HepG2 (cell line): ENCODE results near the gene ATF3. TPM values are rescaled to one million over a fixed set of nuclear protein-coding genes. Genes with fewer than 3 reads are reported as not detected.

ENCODE experiments used
- ATAC-seq: fragments of 200-7000 bp; cut with Tn5 transposase; 3 replicates; pipeline ENCODE4 v1.9.1; 2020; ENCODE audit warnings: mild to moderate bottlenecking, moderate library complexity
- BruUV-seq: library from RNA; stranded (reverse); fragments of 400-500 nt; replicated peaks from 2 replicates; lab custom pipeline; 2021; lab: Mats Ljungman, UMichigan
- CTCF ChIA-PET: fragments of 300-600 bp; formaldehyde crosslinking; extraction: SDS; loops from one replicate; lab custom pipeline; 2021; ENCODE audit warnings: low total read pairs, inconsistent platforms, low intra/inter-chr PET ratio; lab: Yijun Ruan, JAX
- POLR2A ChIA-PET: fragments of 350-600 bp; sonication (Branson Sonifier 250); formaldehyde crosslinking; loops from one replicate; lab custom pipeline; 2020; ENCODE audit warnings: antibody characterized with exemption, inconsistent platforms; lab: Yijun Ruan, JAX
- DNase-seq: peaks from one replicate; pipeline ENCODE4 v3.0.0-alpha.2; 2015; ENCODE audit warnings: low spot score
- FAIRE-seq: peaks from 3 replicates; lab custom pipeline; 2011; peaks lifted over from hg19 to GRCh38; lab: Jason Lieb, UNC
- H2AFZ ChIP-seq: one replicate; pipeline ENCODE4 v1.6.1; 2011; ENCODE audit warnings: low read length, inconsistent platforms
- H3K27ac ChIP-seq: fragments of 300-600 bp; 3 replicates; pipeline ENCODE4 v1.8.0; 2011; ENCODE audit warnings: mixed run types, mild to moderate bottlenecking, mixed read lengths, low read length, inconsistent platforms; ENCODE audit not compliant: insufficient read depth; ENCODE audit errors: extremely low read length
- H3K27me3 ChIP-seq, 2 experiments: fragments of 200-600 bp in 1 of 2; 2 replicates in 1 of 2; 3 replicates in 1 of 2; pipeline versions ENCODE4 v1.6.0 to v1.8.0; 2011; ENCODE audit warnings: low read length in 2 of 2, mild to moderate bottlenecking in 2 of 2, moderate library complexity in 2 of 2, inconsistent platforms in 1 of 2; ENCODE audit not compliant: insufficient read depth in 2 of 2, control insufficient read depth in 1 of 2
- H3K36me3 ChIP-seq, 2 experiments: fragments of 200-600 bp in 1 of 2; replicated peaks in 1 of 2; 2 replicates in 1 of 2; 3 replicates in 1 of 2; pipeline versions ENCODE4 v1.5.1 to v1.8.0; 2011; ENCODE audit warnings: low read length in 2 of 2, inconsistent platforms in 1 of 2; ENCODE audit not compliant: insufficient read depth in 2 of 2, control insufficient read depth in 1 of 2
- H3K4me1 ChIP-seq: 2 replicates; pipeline ENCODE4 v1.5.1; 2012; ENCODE audit warnings: low read length, inconsistent platforms; ENCODE audit not compliant: insufficient read depth
- H3K4me2 ChIP-seq: 2 replicates; pipeline ENCODE4 v1.6.0; 2011; ENCODE audit warnings: low read depth, low read length, inconsistent platforms
- H3K4me3 ChIP-seq, 3 experiments: fragments of 200-600 bp in 1 of 3; sonication (generic), shearing (Covaris generic) in 1 of 3; replicated peaks in 1 of 3; 2 replicates each; pipeline ENCODE4 v1.5.1; 2011 to 2016; ENCODE audit warnings: low read length in 3 of 3, inconsistent platforms in 2 of 3, low read depth in 2 of 3, mild to moderate bottlenecking in 2 of 3, control low read depth in 1 of 3, mixed read lengths in 1 of 3; ENCODE audit not compliant: insufficient read depth in 1 of 3
- H3K79me2 ChIP-seq: one replicate; pipeline ENCODE4 v1.6.1; 2011; ENCODE audit warnings: low read length, inconsistent platforms; ENCODE audit not compliant: insufficient read depth
- H3K9ac ChIP-seq: 2 replicates; pipeline ENCODE4 v1.6.0; 2011; ENCODE audit warnings: mild to moderate bottlenecking, low read depth, low read length, inconsistent platforms; ENCODE audit not compliant: insufficient read depth
- H3K9me3 ChIP-seq: 2 replicates; pipeline ENCODE4 v1.5.1; 2012; ENCODE audit warnings: mild to moderate bottlenecking, low read length
- H4K20me1 ChIP-seq: 2 replicates; pipeline ENCODE4 v1.6.0; 2011; ENCODE audit warnings: inconsistent platforms, mild to moderate bottlenecking, low read length, moderate library complexity; ENCODE audit not compliant: insufficient read depth
- BORCS8-MEF2B ChIP-seq: sonication (generic); formaldehyde crosslinking; IDR thresholded peaks from 2 replicates; pipeline ENCODE4 v1.8.0; 2022; ENCODE audit warnings: mild to moderate bottlenecking, missing genetic modification reagents
- BRD4 ChIP-seq: sonication (generic); formaldehyde crosslinking; IDR thresholded peaks from 2 replicates; pipeline ENCODE4 v1.4.0; 2020; ENCODE audit warnings: missing genetic modification reagents
- DR1 ChIP-seq: sonication (generic); formaldehyde crosslinking; IDR thresholded peaks from 2 replicates; pipeline ENCODE4 v1.8.0; 2021; ENCODE audit warnings: mild to moderate bottlenecking, missing genetic modification reagents, inconsistent platforms
- EZH2 ChIP-seq: conservative IDR thresholded peaks from 2 replicates; pipeline ENCODE4 v1.6.1; 2012; ENCODE audit warnings: mild to moderate bottlenecking, low read depth, low read length, moderate library complexity
- GATAD2A ChIP-seq: IDR thresholded peaks from 2 replicates; pipeline ENCODE4 v1.6.1; 2016
- JUND ChIP-seq: sonication (generic); formaldehyde crosslinking; IDR thresholded peaks from 2 replicates; pipeline ENCODE4 v1.8.0; 2022; ENCODE audit warnings: mild to moderate bottlenecking, missing genetic modification reagents
- KDM4B ChIP-seq: sonication (generic); formaldehyde crosslinking; IDR thresholded peaks from 2 replicates; pipeline ENCODE4 v1.4.0; 2020; ENCODE audit warnings: missing genetic modification reagents
- MEF2D ChIP-seq: sonication (generic); formaldehyde crosslinking; IDR thresholded peaks from 2 replicates; pipeline ENCODE4 v1.5.1; 2020; ENCODE audit warnings: mild to moderate bottlenecking, missing genetic modification reagents
- NFATC3 ChIP-seq: sonication (generic); formaldehyde crosslinking; IDR thresholded peaks from 2 replicates; pipeline ENCODE4 v1.5.1; 2020; ENCODE audit warnings: mild to moderate bottlenecking, missing genetic modification reagents
- NONO ChIP-seq, 2 experiments: fragments of 450-650 bp in 1 of 2; sonication (generic) in 1 of 2; formaldehyde crosslinking in 1 of 2; IDR thresholded peaks in 1 of 2; conservative IDR thresholded peaks in 1 of 2; 2 replicates each; pipeline versions ENCODE4 v1.6.1 to v1.8.0; 2017 to 2022; ENCODE audit warnings: mild to moderate bottlenecking in 1 of 2, missing genetic modification reagents in 1 of 2, moderate library complexity in 1 of 2
- RARG ChIP-seq: sonication (generic); formaldehyde crosslinking; IDR thresholded peaks from 2 replicates; pipeline ENCODE4 v1.4.0; 2020; ENCODE audit warnings: low read depth, mild to moderate bottlenecking, missing genetic modification reagents
- TCF7 ChIP-seq: sonication (generic); IDR thresholded peaks from 2 replicates; pipeline ENCODE4 v1.6.1; 2016; ENCODE audit warnings: antibody characterized with exemption, low read depth
- YEATS4 ChIP-seq: sonication (generic); formaldehyde crosslinking; IDR thresholded peaks from 2 replicates; pipeline ENCODE4 v1.4.0; 2020; ENCODE audit warnings: missing genetic modification reagents, borderline replicate concordance
- ZKSCAN8 ChIP-seq: IDR thresholded peaks from 2 replicates; pipeline ENCODE4 v1.6.1; 2016; ENCODE audit warnings: borderline replicate concordance, missing genetic modification reagents, missing compliant biosample characterization
- ZNF136 ChIP-seq: sonication (generic); formaldehyde crosslinking; IDR thresholded peaks from 2 replicates; pipeline ENCODE4 v1.8.1; 2022; ENCODE audit warnings: low read depth, mild to moderate bottlenecking, moderate library complexity, missing genetic modification reagents
- ZNF34 ChIP-seq: sonication (generic); formaldehyde crosslinking; IDR thresholded peaks from 2 replicates; pipeline ENCODE4 v1.4.0; 2020; ENCODE audit warnings: mild to moderate bottlenecking, missing genetic modification reagents, borderline replicate concordance
- ZNF674 ChIP-seq: sonication (generic); formaldehyde crosslinking; IDR thresholded peaks from 2 replicates; pipeline ENCODE4 v1.5.0; 2020; ENCODE audit warnings: low read depth, mild to moderate bottlenecking, missing genetic modification reagents
- WGBS: methylation state at CpG from one replicate; pipeline ENCODE4 v1.1.6; 2017; ENCODE audit warnings: low lambda C conversion rate; 5-methylcytosine and 5-hydroxymethylcytosine counted together
- in situ Hi-C: cut with HindIII; loops from 2 replicates; pipeline ENCODE4 v1.10.0; 2017; ENCODE audit warnings: low pct_unique_long_range_greater_than_20kb; ENCODE audit not compliant: extremely low pct_ligation_motif_present
- intact Hi-C: fragments of 100-400 bp; cut with micrococcal nuclease; formaldehyde crosslinking; loops from one replicate; pipeline ENCODE4 v1.10.0; 2022; ENCODE audit not compliant: unreplicated experiment
- polyA plus RNA-seq, 8 experiments: library from polyadenylated mRNA; depleted of rRNA in 3 of 8; stranded (reverse) in 7 of 8; unstranded in 1 of 8; fragments of >200 nt; fragmentation: Illumina TruSeq in 4 of 8; extraction: Trizol in 4 of 8; gene quantifications; 2 replicates each; pipeline versions ENCODE4 v1.2.1 to v1.2.3, GENCODE V29; 2011 to 2016; ENCODE audit warnings: low read depth in 4 of 8, missing spikeins in 1 of 8, mixed read lengths in 1 of 8; ENCODE audit not compliant: insufficient read depth in 1 of 8
- total RNA-seq, 5 experiments: library from RNA; depleted of rRNA; stranded (reverse); fragments of >200 nt; fragmentation: Illumina TruSeq; extraction: Trizol; gene quantifications; 2 replicates each; pipeline ENCODE4 v1.2.3, GENCODE V29; 2016; ENCODE audit warnings: low read depth in 1 of 5
- TF ChIP-seq, protein P1 (sequence below): sonication (generic); formaldehyde crosslinking; IDR thresholded peaks from 2 replicates; pipeline ENCODE4 v1.4.0; 2020; ENCODE audit warnings: missing genetic modification reagents, low read depth, mild to moderate bottlenecking, borderline replicate concordance
- TF ChIP-seq, protein P2 (sequence below): sonication (generic); formaldehyde crosslinking; IDR thresholded peaks from 2 replicates; pipeline ENCODE4 v1.4.0; 2020; ENCODE audit warnings: missing genetic modification reagents

Gene ATF3
- total and polyA plus RNA-seq, 2 of the 13 experiments (the other 11 are each of a cell fraction or from before 2014, with no cell fraction given), result 5.0 to 13.0 TPM

DNA sequence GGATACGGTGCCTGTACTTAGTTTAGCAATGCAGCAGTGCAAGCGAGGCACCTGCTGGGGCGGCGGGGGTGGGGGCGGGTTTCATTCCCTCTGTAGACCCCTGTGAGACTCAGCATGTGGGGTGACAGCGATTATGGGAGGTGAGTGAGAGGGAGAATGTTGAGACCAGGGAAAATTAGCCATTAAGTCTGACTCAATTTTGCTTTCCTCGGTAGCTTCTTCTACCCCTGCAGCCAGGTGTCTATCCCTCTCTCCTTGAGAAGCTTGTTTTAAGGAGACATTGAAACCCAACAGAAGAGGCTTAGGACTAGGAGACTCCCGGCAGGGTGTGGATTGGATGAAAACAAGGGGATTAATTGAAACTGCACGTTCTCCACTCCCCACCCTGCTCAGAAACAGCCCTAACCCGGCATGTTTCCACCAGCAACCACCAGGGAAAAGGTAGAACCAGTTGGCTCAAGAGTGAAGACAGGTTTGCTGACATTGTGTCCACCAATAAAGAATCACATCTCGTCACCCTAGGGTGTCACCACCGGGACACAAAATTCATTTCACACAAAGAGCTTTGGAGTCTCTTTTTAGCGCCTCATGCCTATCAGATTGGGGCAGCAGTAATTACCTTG, 20.6 kb upstream of the ATF3 start:
- TF ChIP-seq NONO (IDR thresholded peaks at IDR 0.05) (no peak), NONO (CRISPR knock-in tag; conservative IDR thresholded peaks at IDR 0.05) (no peak), YEATS4 (CRISPR knock-in tag) (no peak), NFATC3 (CRISPR knock-in tag) (no peak), EZH2 (no peak), BORCS8-MEF2B (CRISPR knock-in tag) (no peak), JUND (CRISPR knock-in tag) (no peak), KDM4B (CRISPR knock-in tag) (no peak), ZKSCAN8 (no peak), TCF7 (no peak), ZNF34 (CRISPR knock-in tag) (no peak), MEF2D (CRISPR knock-in tag) (no peak), DR1 (CRISPR knock-in tag) (no peak), ZNF674 (CRISPR knock-in tag) (no peak), GATAD2A (no peak), ZNF136 (no peak), RARG (CRISPR knock-in tag) (no peak), BRD4 (CRISPR knock-in tag) (no peak)
- TF ChIP-seq, protein P1, sequence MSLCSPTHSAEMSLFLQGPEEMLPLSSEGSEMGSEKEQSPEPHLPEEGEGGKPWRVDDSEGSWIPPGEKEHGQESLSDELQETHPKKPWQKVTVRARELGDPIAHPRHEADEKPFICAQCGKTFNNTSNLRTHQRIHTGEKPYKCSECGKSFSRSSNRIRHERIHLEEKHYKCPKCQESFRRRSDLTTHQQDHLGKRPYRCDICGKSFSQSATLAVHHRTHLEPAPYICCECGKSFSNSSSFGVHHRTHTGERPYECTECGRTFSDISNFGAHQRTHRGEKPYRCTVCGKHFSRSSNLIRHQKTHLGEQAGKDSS (CRISPR knock-in tag), result no peak
- TF ChIP-seq, protein P2, sequence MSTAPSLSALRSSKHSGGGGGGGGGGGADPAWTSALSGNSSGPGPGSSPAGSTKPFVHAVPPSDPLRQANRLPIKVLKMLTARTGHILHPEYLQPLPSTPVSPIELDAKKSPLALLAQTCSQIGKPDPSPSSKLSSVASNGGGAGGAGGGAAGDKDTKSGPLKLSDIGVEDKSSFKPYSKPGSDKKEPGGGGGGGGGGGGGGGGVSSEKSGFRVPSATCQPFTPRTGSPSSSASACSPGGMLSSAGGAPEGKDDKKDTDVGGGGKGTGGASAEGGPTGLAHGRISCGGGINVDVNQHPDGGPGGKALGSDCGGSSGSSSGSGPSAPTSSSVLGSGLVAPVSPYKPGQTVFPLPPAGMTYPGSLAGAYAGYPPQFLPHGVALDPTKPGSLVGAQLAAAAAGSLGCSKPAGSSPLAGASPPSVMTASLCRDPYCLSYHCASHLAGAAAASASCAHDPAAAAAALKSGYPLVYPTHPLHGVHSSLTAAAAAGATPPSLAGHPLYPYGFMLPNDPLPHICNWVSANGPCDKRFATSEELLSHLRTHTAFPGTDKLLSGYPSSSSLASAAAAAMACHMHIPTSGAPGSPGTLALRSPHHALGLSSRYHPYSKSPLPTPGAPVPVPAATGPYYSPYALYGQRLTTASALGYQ (CRISPR knock-in tag), result no peak
- H2AFZ ChIP-seq, result no peak overlapping the region
- no peak overlapping the region for H3K9ac ChIP-seq
- ATAC-seq, result no peak
- H3K27me3 ChIP-seq, result peaks cover 3 to 46% of the 10 kb centered on the region in 2 experiments; a peak in 4 of 5 replicates
- no peak overlapping the region for H3K4me2 ChIP-seq
- no peak overlapping the region for H3K27ac ChIP-seq
- in situ Hi-C loops, result no loop called here
- no TSS peak for BruUV-seq
- no peak for FAIRE-seq
- POLR2A ChIA-PET, result interaction anchor here (1.4 kb wide), 1 partner anchor 21 kb away, joined by 4 read pairs; the partner anchor contains the start of gene ATF3
- intact Hi-C loops, result no loop called here
- H3K79me2 ChIP-seq, result no peaks in the 10 kb centered on the region
- H3K36me3 ChIP-seq, result no peaks in the 10 kb centered on the region
- CTCF ChIA-PET, result no interaction called here
- 14% methylated on average over 13 of the region's 13 CpGs for WGBS
- H4K20me1 ChIP-seq, result no peaks in the 10 kb centered on the region
- DNase-seq, result no peak
- H3K4me3 ChIP-seq, result no peak overlapping the region
- no peaks in the 10 kb centered on the region for H3K9me3 ChIP-seq
- H3K4me1 ChIP-seq, result no peaks in the 10 kb centered on the region
